HG03378 (cell line): ENCODE measurements around the gene CCDC178.
"Not testable (repeated sequence)": the region's sequence is repeated elsewhere in the genome, so short reads cannot be mapped to it uniquely, and the experiment has no call there.

Experiments
- ATAC-seq: cut with Tn5 transposase; IDR thresholded peaks from one replicate; pipeline ENCODE4 v1.9.1; 2021; ENCODE audit warnings: mild to moderate bottlenecking, moderate library complexity; ENCODE audit not compliant: unreplicated experiment

Gene CCDC178

DNA sequence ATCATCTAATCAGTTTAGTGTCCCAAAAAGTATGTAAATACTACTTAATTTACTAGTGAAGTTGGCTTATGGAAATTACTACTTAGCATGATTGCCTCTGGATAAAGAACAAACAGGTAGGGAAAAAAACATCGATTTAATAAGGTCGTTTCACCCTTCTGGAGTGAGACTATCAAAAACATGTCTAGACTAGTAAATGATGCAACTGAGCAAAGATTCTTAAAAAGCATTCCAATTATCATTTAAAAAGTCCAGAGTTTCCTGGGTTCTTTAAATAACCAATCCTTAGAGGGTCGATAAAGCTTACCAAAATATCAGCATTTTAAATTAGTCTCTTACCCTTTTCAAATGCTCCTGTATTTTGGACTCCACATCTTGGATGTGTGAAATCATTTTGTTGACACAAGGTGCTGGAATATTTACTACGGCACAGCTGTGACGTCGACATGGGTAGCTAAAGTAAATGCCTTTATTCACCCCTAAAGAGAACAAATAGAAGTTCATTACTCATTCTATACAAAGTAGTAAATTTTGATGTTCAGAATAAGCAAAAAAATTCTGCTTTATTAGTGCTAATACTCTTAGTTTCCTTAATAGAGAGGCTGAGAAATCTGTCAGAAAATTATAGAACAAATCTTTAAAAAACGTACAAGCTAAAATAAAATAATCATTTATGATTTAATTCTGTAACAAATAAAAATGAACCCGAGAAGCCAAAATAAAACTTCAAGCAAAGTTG lies 70.6 kb downstream of the CCDC178 start:
- ATAC-seq = no peak

DNA sequence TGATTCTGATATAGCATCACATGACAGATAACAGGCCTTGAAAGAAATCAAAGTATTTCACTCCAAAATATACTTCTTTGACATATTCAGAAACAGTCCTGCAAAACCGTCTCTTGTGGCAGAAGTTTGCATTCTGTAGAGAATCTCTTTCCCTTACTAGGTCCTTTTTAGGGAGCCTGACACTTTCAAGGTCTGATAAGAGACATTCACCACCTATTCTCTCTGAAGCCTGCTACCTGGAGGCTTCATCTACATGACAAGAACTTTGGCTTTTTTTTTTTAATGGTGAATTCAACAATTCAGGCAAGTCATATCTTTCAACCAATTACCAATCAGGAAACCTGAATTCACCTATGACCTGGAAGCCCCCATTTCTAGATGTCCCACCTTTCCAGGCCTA lies 83.8 kb downstream of the CCDC178 start:
- no peak for ATAC-seq

- ATAC-seq = no peak
These were observed 84.8 kb downstream of the CCDC178 start for GRCh38 chr18:33355756-33356155.

DNA sequence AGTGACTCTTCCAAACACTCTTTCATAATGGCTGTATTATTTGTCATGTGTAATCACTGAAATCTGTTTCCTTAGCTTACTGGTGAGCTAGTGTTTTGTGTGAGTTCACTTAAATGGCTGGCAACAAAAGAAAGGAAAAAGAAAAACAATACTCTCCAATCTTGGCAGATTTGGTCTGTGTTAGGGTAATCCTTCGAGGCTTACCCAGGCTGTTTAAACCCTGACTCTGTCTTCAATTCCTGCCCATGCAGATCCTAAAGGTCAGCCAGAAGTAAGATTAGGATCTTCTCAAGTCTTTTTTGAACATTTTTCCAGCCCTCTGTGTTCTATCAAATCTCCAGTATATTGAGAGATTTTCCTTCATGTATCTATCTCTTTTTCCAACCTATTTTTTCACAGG lies 85.3 kb downstream of the CCDC178 start:
- ATAC-seq = no peak

- ATAC-seq = no peak
These were observed 90.3 kb downstream of the CCDC178 start for GRCh38 chr18:33350256-33350655.

DNA sequence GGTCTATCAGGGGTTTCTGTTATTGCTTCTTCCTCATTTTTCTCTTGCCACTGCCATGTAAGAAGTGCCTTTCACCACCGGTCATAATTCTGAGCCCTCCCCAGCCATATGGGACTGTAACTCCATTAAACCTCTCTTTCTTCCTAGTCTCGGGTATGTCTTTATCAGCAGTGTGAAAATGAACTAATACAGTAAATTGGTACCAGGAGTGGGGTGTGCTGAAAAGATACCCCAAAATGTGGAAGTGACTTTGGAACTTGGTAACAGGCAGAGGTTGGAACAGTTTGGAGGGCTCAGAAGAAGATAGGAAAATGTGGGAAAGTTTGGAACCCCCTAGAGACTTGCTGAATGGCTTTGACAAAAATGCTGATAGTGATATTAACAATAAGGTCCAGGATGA lies 100.8 kb downstream of the CCDC178 start:
- not testable (repeated sequence) for ATAC-seq

- no peak for ATAC-seq
These were observed 105.7 kb downstream of the CCDC178 start for GRCh38 chr18:33334781-33335180.

GRCh38 chr18:33330711-33331110 lies 109.8 kb downstream of the CCDC178 start:
- no peak for ATAC-seq

DNA sequence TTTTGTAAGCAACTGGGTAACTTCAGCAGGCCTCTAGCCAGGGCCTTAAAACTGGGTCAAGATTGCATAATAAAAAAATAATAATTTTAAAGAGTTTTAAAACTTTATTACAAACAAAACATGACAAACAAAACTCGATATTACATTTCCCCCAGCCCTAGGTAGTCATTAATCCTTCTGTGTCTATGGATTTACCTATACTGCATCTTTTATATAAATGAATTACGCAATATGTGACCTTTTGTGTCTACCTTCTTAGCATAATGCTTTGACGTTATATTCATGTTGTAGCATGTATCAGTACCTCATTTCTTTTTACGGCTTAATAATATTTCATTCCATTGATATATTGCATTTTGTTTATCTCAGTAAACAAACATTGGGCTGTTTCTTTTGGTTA lies 113.5 kb downstream of the CCDC178 start:
- no peak for ATAC-seq

GRCh38 chr18:33317640-33318039 lies 122.9 kb downstream of the CCDC178 start:
- ATAC-seq = no peak

GRCh38 chr18:33316146-33316587 lies 124.4 kb downstream of the CCDC178 start:
- ATAC-seq = no peak

DNA sequence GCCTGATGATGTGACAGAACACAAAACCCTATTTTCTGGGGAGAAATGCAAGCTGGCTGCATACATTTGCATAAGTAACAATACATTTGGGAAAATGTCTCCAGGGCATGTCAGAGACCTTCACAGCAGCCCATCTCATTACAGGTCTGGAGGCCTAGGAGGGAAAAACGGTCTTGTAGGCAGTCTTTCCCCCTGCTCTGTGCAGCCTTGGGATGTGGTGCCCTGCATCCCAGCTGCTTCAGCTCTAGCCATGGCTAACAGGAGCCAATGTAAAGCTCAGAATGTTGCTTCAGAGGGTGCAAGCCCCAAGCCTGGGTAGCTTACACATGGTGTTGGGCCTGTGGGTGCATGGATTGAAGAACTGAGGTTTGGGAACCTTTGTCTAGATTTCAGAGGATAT lies 133.0 kb downstream of the CCDC178 start:
- ATAC-seq = no peak

- ATAC-seq = no peak
These were observed 136.2 kb downstream of the CCDC178 start for GRCh38 chr18:33304277-33304676.

- ATAC-seq = no peak
These were observed 149.0 kb downstream of the CCDC178 start for GRCh38 chr18:33291539-33291938.

GRCh38 chr18:33288082-33288716 lies 152.3 kb downstream of the CCDC178 start:
- no peak for ATAC-seq

DNA sequence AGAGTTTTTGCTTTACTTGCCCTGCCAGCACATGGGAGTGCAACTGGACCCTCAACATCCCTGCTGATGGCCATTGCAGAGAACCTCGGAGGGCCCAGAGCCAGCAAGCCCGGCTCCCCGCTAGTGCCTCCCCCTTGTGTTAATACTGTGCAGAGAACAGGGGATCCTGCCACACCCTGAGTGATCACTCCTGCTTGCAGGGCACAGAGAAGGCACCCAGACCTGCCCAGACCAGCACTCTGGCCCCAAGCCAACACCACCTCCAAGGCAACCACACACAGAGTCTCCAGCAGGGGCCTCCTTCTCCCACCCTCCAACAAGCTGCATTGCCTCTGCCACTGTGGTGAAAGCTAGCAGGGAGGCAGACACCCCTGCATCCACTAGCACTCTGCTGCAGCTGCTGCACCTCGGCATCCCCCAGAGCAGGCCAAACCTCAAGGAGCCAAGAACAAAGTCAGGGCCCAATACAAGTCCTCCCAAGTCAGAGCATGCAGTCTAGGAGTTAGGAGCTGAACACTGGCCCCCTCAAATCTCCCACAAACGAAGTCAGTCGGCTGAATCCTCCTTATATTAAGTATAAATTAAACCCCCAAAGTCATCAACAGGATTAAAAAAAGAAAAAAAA lies 157.7 kb downstream of the CCDC178 start:
- no peak for ATAC-seq

DNA sequence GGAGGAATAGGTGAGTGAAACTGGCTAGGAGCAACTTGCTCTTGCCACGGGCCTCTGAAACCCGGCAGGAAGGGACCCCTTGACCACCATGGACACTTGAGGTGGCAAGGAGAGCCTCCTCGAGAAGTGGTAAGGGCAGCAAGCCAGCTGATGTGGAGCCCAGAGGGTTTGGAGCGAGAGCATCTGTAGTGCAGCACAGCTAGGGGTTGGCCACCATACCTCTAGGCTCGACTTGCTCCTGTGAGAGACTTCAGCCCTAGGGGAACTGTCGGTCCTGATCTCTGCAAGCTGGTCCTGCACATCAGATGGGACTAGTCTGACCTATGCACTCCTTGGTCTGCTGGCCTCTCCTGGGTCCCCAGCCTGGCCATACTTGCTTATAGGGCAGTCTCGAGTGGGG lies 158.4 kb downstream of the CCDC178 start:
- no peak for ATAC-seq

- no peak for ATAC-seq
These were observed 163.1 kb downstream of the CCDC178 start for GRCh38 chr18:33277431-33277830.

GRCh38 chr18:33275843-33276242 lies 164.7 kb downstream of the CCDC178 start:
- no peak for ATAC-seq

DNA sequence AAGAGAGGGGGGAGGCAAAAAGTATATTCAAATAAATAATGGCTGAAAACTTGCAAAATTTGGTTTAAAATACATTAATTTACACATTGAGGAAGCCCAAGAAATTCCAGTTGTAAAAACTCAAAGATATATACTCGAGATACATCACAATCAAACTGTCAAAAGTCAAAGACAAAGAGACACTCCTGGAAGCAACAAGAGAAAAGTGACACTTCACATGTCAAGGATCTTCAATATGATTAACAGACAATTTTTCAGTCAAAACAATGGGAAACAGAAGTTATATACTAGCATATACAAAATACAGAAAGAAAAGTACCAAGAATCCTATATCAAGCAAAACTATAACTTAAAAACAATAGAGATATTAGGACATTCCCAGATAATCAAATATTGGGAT lies 170.2 kb downstream of the CCDC178 start:
- no peak for ATAC-seq

- no peak for ATAC-seq
These were observed 171.3 kb downstream of the CCDC178 start for GRCh38 chr18:33269223-33269622.

DNA sequence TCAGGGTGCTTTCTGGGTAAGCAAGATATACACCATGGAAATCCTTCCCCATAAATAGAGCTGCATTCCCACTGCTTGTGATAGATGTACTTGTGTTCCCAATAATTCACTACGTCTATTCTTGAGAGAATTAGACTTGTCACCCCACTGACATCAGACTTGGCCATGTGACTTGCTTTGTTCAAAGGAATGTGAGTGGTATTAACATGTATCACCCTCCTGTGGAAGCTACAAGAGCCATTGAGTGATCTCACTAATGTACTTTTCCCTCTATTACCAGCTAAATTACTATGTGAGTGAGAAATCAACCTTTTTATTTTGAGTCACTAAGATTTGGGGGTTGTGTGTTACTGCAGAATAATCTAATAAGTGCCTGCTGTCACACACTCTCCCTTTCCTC lies 176.0 kb downstream of the CCDC178 start:
- no peak for ATAC-seq
